NCI-H446 treated with DMSO at 0.1 percent for 48 hours (cell line): ENCODE measurements around the gene HOXA3.

Experiments
- DNase-seq: peaks from one replicate; lab custom pipeline; 2025; lab: John Stamatoyannopoulos, UW

The HOXA3 gene

GRCh38 chr7:27165996-27166530 is 13.7 kb upstream of the HOXA3 start:
- no peak for DNase-seq

GRCh38 chr7:27165089-27165995 is 13.0 kb upstream of the HOXA3 start, which contains the start of gene HOXA9:
Gene HOXA9, minus strand, starts transcription at chr7:27165537. Its CDS starts 80 bp downstream, at chr7:27165457.
- DNase-seq: no peak

GRCh38 chr7:27164367-27165088 is 12.1 kb upstream of the HOXA3 start:
- no peak for DNase-seq

GRCh38 chr7:27164045-27164366 is 11.6 kb upstream of the HOXA3 start:
- DNase-seq: no peak

DNA sequence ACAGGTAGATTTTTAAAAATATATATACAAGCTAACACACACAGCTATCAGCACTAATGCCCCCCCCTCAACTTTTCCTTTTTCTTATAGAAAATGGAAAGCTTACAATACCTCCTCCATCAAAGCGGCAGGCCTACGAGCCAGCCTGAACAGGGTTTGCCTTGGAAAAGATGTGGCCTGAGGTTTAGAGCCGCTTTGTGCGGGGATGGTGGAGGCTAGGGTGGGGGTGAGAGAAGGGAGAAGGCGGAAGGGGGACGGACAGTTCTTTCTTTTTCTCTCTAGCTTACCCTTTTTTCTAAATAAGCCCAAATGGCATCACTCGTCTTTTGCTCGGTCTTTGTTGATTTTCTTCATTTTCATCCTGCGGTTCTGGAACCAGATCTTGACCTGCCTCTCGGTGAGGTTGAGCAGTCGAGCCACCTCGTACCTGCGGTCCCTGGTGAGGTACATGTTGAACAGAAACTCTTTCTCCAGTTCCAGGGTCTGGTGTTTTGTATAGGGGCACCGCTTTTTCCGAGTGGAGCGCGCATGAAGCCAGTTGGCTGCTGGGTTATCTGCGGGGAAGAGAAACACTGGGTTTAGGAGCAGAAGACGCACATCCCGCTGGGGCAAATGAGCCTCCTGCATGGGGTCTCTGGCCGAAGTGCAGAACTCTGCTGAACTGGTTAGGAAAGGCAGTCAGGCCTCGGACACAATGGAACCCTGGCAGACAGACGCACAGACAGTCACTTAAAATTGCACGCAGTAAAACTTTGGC is 11.1 kb upstream of the HOXA3 start:
- DNase-seq: no peak

GRCh38 chr7:27162561-27163287 is 10.3 kb upstream of the HOXA3 start:
- DNase-seq: no peak

- DNase-seq: no peak
These were observed 9.6 kb upstream of the HOXA3 start for GRCh38 chr7:27161721-27162560.

DNA sequence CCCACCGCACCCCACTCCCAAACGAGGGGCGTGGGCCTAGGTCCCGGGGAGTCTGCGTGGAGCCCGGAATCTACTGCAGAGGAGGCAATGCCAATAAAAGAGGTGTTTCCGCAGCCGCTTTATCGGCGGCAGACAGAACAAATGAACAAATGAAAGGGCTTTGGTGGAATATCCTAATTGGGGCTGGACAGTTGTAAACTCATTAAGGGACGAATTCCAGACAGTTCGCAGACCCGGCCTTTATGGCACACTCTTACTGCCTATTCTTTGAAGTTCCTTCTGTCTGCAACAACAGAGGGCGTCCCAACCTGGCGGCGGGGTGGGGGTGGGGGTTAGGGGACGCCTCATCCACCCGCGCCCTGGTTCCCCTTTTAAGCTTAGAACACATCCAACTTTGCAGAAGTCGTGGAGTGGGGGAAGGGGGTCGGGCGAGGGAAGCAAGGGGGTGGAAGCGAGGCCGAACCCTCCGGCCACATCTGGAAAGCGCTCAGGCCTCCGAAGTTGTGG is 8.9 kb upstream of the HOXA3 start:
- no peak for DNase-seq

DNA sequence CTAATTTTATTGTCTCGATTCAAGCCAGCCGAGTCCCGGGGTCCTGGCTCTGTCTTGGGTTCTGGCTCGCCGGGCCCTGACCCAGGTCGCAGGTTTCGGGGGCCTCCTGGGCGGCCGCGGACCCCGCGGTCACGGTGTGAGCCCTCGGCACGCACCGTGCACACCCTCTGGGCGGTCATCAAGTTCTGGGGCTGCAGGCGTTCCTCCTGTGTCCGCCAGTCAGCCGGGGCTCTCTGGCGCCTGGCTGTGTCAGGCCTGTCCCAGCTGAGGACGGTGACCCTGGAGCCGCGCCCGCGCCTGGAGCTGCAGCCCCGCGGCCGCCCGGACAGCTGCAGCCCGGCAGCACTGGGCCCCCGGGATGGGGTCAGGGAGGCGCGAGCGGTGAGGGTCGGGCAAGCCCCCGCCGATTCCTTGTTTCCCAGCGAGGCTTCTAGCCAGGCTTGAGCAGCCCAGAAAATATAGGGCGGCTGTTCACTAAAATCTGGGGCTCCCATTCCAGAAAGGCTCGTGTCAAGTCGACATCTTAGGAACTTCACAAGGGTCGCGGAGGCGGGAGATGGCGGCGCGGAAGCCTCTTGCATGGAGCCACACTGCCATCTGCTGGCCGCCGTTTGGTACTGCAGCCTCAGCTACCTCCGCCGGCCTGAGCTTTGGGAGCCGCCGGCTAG is 8.3 kb upstream of the HOXA3 start:
- peak; percentile 58 for DNase-seq

- DNase-seq: no peak
These were observed 7.8 kb upstream of the HOXA3 start for GRCh38 chr7:27160145-27160545.

- DNase-seq: no peak
These were observed 7.1 kb upstream of the HOXA3 start for GRCh38 chr7:27159266-27160144.

DNA sequence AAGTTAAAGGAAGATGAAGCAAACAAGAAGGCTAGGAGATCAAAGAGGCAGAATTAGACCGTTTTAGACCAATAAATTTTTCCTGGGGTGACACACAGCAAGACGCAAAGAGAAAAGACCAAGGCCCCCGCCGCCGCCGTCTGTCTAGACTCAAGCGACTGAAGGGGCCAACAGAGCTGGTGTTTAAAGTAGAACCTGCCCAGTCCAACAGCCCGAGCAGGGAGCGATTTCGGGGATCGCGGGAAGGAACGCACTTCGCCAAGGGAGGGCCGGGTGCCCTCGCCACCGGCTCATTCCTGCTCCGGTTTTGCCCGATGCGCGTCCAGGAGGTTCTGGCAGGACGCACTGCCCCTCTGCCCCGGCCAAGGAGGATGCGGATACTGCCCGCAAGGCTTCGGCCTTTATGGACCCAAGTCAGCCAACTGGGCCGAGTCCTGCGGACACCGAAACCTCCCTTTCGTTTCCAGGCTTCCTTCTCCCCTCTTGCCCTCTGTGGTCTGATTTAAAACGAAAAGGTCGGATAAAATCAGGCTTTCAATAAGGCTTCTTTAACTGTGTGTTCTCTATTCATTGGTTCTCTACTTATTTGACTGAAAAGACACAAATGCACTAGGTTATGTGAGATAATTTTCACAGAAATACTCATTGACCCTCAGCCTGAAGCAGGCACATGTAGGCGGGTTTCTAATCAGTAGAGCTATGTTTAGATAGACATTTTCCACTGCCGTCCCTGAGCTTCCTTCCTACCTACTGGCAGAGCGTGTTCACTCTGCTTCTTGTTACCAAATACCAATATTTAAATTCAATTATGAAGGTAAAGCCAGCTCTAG is 6.3 kb upstream of the HOXA3 start:
- no peak for DNase-seq

GRCh38 chr7:27157702-27158431 is 5.5 kb upstream of the HOXA3 start:
- DNase-seq: no peak

GRCh38 chr7:27156916-27157701 is 4.7 kb upstream of the HOXA3 start:
- no peak for DNase-seq

- peak; percentile 63 for DNase-seq
These were observed 4.1 kb upstream of the HOXA3 start, which contains the start of gene HOXA7 for GRCh38 chr7:27156508-27156898. Gene HOXA7, minus strand, starts transcription at chr7:27156675. Its CDS starts 130 bp downstream, at chr7:27156545.

- no peak for DNase-seq
These were observed 3.6 kb upstream of the HOXA3 start for GRCh38 chr7:27155816-27156507.
